Activated CD8-positive, alpha-beta memory T cell treated with anti-CD3 and anti-CD28 coated beads, Interleukin-2, amount 50 U/mL, for 24 hours (primary cell): ENCODE data around the gene MRPL54.
A peak's percentile ranks its signal among the peaks of the same experiment; 100 is the strongest.

Experiments used
- DNase-seq: peaks from one replicate; pipeline ENCODE4 v3.0.0-alpha.2; 2020; ENCODE audit errors: extremely low read depth

Gene MRPL54

GRCh38 chr19:3762501-3763459 is at the start of gene MRPL54:
Gene MRPL54 (plus strand): TSS chr19:3762682. CDS start chr19:3762701, 19 bp downstream.
- peak; percentile 99 for DNase-seq

GRCh38 chr19:3716147-3716668 is 46.3 kb upstream of the MRPL54 start:
- DNase-seq, result no peak

GRCh38 chr19:3719868-3720267 is 42.6 kb upstream of the MRPL54 start:
- no peak for DNase-seq

GRCh38 chr19:3720349-3720917 is 42.0 kb upstream of the MRPL54 start:
- no peak for DNase-seq

GRCh38 chr19:3721131-3721886 is 41.2 kb upstream of the MRPL54 start:
- DNase-seq, result peak; percentile 75

GRCh38 chr19:3721887-3722442 is 40.5 kb upstream of the MRPL54 start:
- no peak for DNase-seq

GRCh38 chr19:3722443-3723109 is 39.9 kb upstream of the MRPL54 start:
- no peak for DNase-seq

GRCh38 chr19:3723110-3723488 is 39.4 kb upstream of the MRPL54 start:
- DNase-seq, result no peak

- DNase-seq, result no peak
Observed at GRCh38 chr19:3723883-3724282, 38.6 kb upstream of the MRPL54 start.

- DNase-seq, result no peak
Observed at GRCh38 chr19:3725121-3725520, 37.4 kb upstream of the MRPL54 start.

- no peak for DNase-seq
Observed at GRCh38 chr19:3725640-3726310, 36.7 kb upstream of the MRPL54 start.

GRCh38 chr19:3730457-3730958 is 32.0 kb upstream of the MRPL54 start:
- no peak for DNase-seq

GRCh38 chr19:3732108-3732507 is 30.4 kb upstream of the MRPL54 start:
- no peak for DNase-seq

GRCh38 chr19:3733549-3734309 is 28.8 kb upstream of the MRPL54 start:
- DNase-seq, result no peak

GRCh38 chr19:3734310-3734600 is 28.2 kb upstream of the MRPL54 start:
- DNase-seq, result no peak

GRCh38 chr19:3736106-3736724 is 26.3 kb upstream of the MRPL54 start:
- DNase-seq, result no peak

- no peak for DNase-seq
Observed at GRCh38 chr19:3737487-3738205, 24.8 kb upstream of the MRPL54 start.

GRCh38 chr19:3738477-3739220 is 23.8 kb upstream of the MRPL54 start:
- DNase-seq, result no peak
